Mammary epithelial cell (primary cell): ENCODE results near the gene MSANTD1.

Experiments
- CTCF ChIP-seq, 2 donors: IDR thresholded peaks in 1 of 2; conservative IDR thresholded peaks in 1 of 2; 2 replicates each; pipeline ENCODE4 v1.5.1; 2011 to 2012; ENCODE audit warnings: inconsistent platforms in 2 of 2, low read length in 2 of 2, mild to moderate bottlenecking in 2 of 2, control low read depth in 1 of 2, low read depth in 1 of 2; ENCODE audit not compliant: insufficient read depth in 1 of 2; ENCODE audit errors: extremely low read depth in 1 of 2
- EZH2 ChIP-seq: IDR thresholded peaks from 2 replicates; pipeline ENCODE4 v1.6.1; 2012; ENCODE audit warnings: low read length, inconsistent platforms, borderline replicate concordance

- TF ChIP-seq CTCF (conservative IDR thresholded peaks at IDR 0.05 in 1 of 2, IDR thresholded peaks at IDR 0.05 in 1 of 2; ENCODE audit: extremely low read depth in 1 of 2, insufficient read depth in 1 of 2, low read depth in 1 of 2, low read length in 2 of 2) (no peak), EZH2 (no peak)
These were observed 19.6 kb upstream of the MSANTD1 start for GRCh38 chr4:3229328-3229727.
